GM12873 (cell line): ENCODE results near the gene ABCA5.

Experiments used
- CTCF ChIP-seq: IDR thresholded peaks from 2 replicates; pipeline ENCODE4 v1.5.1; 2012; ENCODE audit warnings: low read depth, mild to moderate bottlenecking, moderate library complexity, low read length, control low read depth; ENCODE audit not compliant: insufficient read depth; ENCODE audit errors: missing control alignments

Gene ABCA5

GRCh38 chr17:69327060-69327831 lies at the start of gene ABCA5:
Gene ABCA5 (minus strand): TSS chr17:69327133. CDS start chr17:69314415, 12,718 bp downstream.
- TF ChIP-seq CTCF, result no peak

GRCh38 chr17:69375229-69375628 lies 48.3 kb upstream of the ABCA5 start:
- no peak for TF ChIP-seq CTCF

- no peak for TF ChIP-seq CTCF
Observed at GRCh38 chr17:69373069-69373468, 46.1 kb upstream of the ABCA5 start.

GRCh38 chr17:69367298-69367697 lies 40.4 kb upstream of the ABCA5 start:
- no peak for TF ChIP-seq CTCF

GRCh38 chr17:69363488-69364210 lies 36.7 kb upstream of the ABCA5 start:
- no peak for TF ChIP-seq CTCF

GRCh38 chr17:69361156-69361555 lies 34.2 kb upstream of the ABCA5 start:
- no peak for TF ChIP-seq CTCF
